Esophagus muscularis mucosa (tissue), 4 donors: ENCODE measurements around the gene NAA50.

ENCODE experiments used
- CTCF ChIP-seq, 3 experiments: fragments of 200-600 bp in 2 of 3; fragments of 450-650 bp in 1 of 3; sonication (generic) in 2 of 3; IDR thresholded peaks; one replicate each; pipeline ENCODE4 v1.5.1; 2017 to 2019; ENCODE audit warnings: antibody characterized with exemption in 3 of 3, mild to moderate bottlenecking in 2 of 3, moderate library complexity in 1 of 3
- EP300 ChIP-seq: sonication (generic); formaldehyde crosslinking; IDR thresholded peaks from one replicate; pipeline ENCODE4 v1.6.1; 2017; ENCODE audit warnings: antibody characterized with exemption
- POLR2A ChIP-seq: fragments of 450-650 bp; IDR thresholded peaks from one replicate; pipeline ENCODE4 v1.6.1; 2017; ENCODE audit warnings: antibody characterized with exemption, moderate library complexity, mild to moderate bottlenecking, low read depth
- POLR2AphosphoS5 ChIP-seq, 2 donors: sonication (generic); formaldehyde crosslinking; IDR thresholded peaks; one replicate each; pipeline ENCODE4 v1.6.1; 2017; ENCODE audit warnings: antibody characterized with exemption in 2 of 2

- TF ChIP-seq CTCF (IDR thresholded peaks at IDR 0.05) (no peak), POLR2A (no peak), EP300 (no peak), POLR2AphosphoS5 (IDR thresholded peaks at IDR 0.05) (no peak)
Observed at GRCh38 chr3:113764698-113765097, 18.6 kb upstream of the NAA50 start.
